Breast epithelium (tissue), 4 donors: ENCODE results near the gene KRT2. TPM values are rescaled to one million over a fixed set of nuclear protein-coding genes. Genes with fewer than 3 reads are reported as not detected.
"Not testable (repeated sequence)": the region's sequence is repeated elsewhere in the genome, so short reads cannot be mapped to it uniquely, and the experiment has no call there.

Experiments used
- DNase-seq, 2 donors: peaks; one replicate each; pipeline ENCODE4 v3.0.0-alpha.2; 2019; ENCODE audit warnings: low spot score in 2 of 2
- H3K27ac ChIP-seq, 2 donors: fragments of 200-600 bp; sonication (generic) in 1 of 2; one replicate each; pipeline ENCODE4 v1.5.1; 2016 to 2019; ENCODE audit warnings: mild to moderate bottlenecking in 1 of 2
- H3K27me3 ChIP-seq, 2 donors: fragments of 200-600 bp; sonication (generic) in 1 of 2; one replicate each; pipeline versions ENCODE4 v1.5.1 to v1.6.0; 2017 to 2019; ENCODE audit warnings: control low read depth in 1 of 2, mild to moderate bottlenecking in 1 of 2
- H3K36me3 ChIP-seq: fragments of 200-600 bp; one replicate; pipeline ENCODE4 v1.5.1; 2019
- H3K4me1 ChIP-seq, 2 donors: fragments of 200-600 bp; sonication (generic); one replicate each; pipeline ENCODE4 v1.5.1; 2016 to 2019; ENCODE audit warnings: control low read depth in 1 of 2
- H3K4me3 ChIP-seq, 3 donors: fragments of 200-600 bp; sonication (generic); 1 replicate in 2 of 3; 2 replicates in 1 of 3; pipeline ENCODE4 v1.5.1; 2016 to 2019; ENCODE audit warnings: mild to moderate bottlenecking in 3 of 3, moderate library complexity in 2 of 3
- H3K9me3 ChIP-seq, 2 donors: fragments of 200-600 bp; sonication (generic) in 1 of 2; one replicate each; pipeline ENCODE4 v1.5.1; 2016 to 2019; ENCODE audit warnings: control low read depth in 1 of 2
- POLR2A ChIP-seq: fragments of 450-650 bp; IDR thresholded peaks from one replicate; pipeline ENCODE4 v1.6.1; 2016; ENCODE audit warnings: antibody characterized with exemption, mild to moderate bottlenecking, moderate library complexity
- POLR2AphosphoS5 ChIP-seq, 3 donors: sonication (generic); formaldehyde crosslinking; IDR thresholded peaks; one replicate each; pipeline ENCODE4 v1.6.1; 2017; ENCODE audit warnings: antibody characterized with exemption in 3 of 3
- intact Hi-C: fragments of 100-400 bp; cut with DNase I; formaldehyde crosslinking; loops from one replicate; pipeline ENCODE4 v1.15.1; 2023; ENCODE audit warnings: low total_unique reads
- total RNA-seq, 3 donors: library from RNA; depleted of rRNA; stranded (reverse); fragments of >200 nt; gene quantifications; one replicate each; pipeline ENCODE4 v1.1.0, GENCODE V29; 2016
- TF ChIP-seq, protein P1 (sequence below), 3 donors: fragments of 450-650 bp; IDR thresholded peaks; one replicate each; pipeline ENCODE4 v1.5.1; 2016 to 2017; ENCODE audit warnings: antibody characterized with exemption in 3 of 3, mild to moderate bottlenecking in 3 of 3, moderate library complexity in 3 of 3

Gene KRT2
- total RNA-seq, 3 donors from 2014 or later: not detected

DNA sequence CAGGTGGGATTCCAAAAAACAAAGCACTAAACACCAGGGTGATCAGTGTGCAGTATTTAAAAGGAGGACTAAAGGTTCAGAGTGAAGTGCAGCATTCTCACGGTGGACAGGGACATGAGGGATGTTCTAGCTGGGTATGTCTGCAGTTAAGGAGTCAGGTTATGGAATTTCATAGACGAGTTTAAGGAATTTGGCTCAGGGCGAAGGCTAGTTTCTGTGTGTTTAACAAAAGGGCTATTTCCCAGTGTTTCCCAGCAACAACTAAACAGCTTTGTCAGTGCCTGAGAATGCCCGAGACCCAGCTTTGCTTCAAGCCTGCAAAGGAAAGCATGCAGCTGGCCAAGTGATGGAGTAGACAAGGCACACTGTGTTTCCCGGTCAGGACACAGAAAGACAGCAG lies 21.2 kb upstream of the KRT2 start:
- TF ChIP-seq POLR2A (no peak), POLR2AphosphoS5 (IDR thresholded peaks at IDR 0.05) (no peak)
- TF ChIP-seq, protein P1, sequence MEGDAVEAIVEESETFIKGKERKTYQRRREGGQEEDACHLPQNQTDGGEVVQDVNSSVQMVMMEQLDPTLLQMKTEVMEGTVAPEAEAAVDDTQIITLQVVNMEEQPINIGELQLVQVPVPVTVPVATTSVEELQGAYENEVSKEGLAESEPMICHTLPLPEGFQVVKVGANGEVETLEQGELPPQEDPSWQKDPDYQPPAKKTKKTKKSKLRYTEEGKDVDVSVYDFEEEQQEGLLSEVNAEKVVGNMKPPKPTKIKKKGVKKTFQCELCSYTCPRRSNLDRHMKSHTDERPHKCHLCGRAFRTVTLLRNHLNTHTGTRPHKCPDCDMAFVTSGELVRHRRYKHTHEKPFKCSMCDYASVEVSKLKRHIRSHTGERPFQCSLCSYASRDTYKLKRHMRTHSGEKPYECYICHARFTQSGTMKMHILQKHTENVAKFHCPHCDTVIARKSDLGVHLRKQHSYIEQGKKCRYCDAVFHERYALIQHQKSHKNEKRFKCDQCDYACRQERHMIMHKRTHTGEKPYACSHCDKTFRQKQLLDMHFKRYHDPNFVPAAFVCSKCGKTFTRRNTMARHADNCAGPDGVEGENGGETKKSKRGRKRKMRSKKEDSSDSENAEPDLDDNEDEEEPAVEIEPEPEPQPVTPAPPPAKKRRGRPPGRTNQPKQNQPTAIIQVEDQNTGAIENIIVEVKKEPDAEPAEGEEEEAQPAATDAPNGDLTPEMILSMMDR (IDR thresholded peaks at IDR 0.05): no peak
- intact Hi-C loops: no loop called here

DNA sequence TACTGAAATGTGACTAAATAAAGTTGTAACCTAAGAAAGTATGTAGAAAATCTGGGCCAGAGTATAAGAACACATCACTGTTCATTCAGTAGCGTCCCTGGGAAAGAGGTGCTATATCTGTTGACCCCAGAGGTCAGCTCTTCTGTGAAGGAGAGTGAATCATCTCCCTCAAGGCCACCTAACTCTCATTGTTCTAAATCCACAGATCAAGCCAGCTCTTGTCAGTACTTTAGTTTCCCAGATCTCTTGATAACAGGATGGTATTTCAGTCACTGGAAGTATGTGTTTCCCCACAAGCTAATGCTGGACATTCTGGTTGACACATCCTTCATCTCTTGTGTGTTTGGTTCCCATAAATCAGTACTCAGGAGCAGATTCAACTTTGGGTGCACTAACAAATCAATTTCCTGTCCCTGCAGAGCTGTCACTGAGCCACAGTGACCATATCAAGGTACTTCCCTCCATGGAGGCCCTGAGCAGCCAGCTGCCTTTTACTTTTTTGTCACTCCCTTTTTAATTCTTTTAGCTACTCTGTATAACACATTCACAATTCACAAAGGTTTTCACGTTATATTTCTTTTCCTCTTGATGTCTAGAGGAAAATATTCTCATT lies 20.4 kb upstream of the KRT2 start:
- intact Hi-C loops: no loop called here
- H3K9me3 ChIP-seq: no peaks in the 10 kb centered on the region
- DNase-seq: no peak
- H3K4me1 ChIP-seq: no peaks in the 10 kb centered on the region
- no peak overlapping the region for H3K27ac ChIP-seq
- no peaks in the 10 kb centered on the region for H3K36me3 ChIP-seq
- no peak overlapping the region for H3K4me3 ChIP-seq
- no peaks in the 10 kb centered on the region for H3K27me3 ChIP-seq
- TF ChIP-seq POLR2A: no peak
- TF ChIP-seq, protein P1 (IDR thresholded peaks at IDR 0.05): no peak
- no peak for TF ChIP-seq POLR2AphosphoS5 (IDR thresholded peaks at IDR 0.05)

More for the DNA sequence above, 21.2 kb upstream of the KRT2 start:
- H3K27me3 ChIP-seq: no peaks in the 10 kb centered on the region
- no peak overlapping the region for H3K4me3 ChIP-seq
- no peaks in the 10 kb centered on the region for H3K36me3 ChIP-seq
- peak overlapping the region in 1 of 2 donors; percentile 14 for H3K27ac ChIP-seq
- H3K9me3 ChIP-seq: no peaks in the 10 kb centered on the region
- no peaks in the 10 kb centered on the region for H3K4me1 ChIP-seq
- peak in 1 of 2 donors; percentile 39 for DNase-seq

DNA sequence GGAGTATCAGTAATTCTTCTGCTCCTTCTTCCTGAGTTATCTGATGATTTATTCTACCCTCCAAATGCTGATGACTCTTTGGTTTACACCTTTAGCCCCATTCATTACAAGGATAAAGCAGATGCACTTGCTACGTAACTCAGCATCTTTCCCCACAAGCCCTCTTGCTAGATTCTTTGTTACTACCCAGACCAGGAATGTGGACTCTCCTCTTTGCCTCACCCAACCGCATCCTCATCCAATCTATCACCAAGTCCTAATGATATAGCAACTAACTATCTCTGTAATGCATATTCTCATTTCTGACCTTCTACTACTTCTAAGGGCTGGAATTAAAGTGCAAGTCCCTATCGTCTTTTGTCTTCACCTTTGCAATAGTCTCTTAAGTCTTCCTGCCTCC lies 18.9 kb upstream of the KRT2 start:
- Histone ChIP-seq H3K4me3 (no peak overlapping the region), H3K36me3 (no peaks in the 10 kb centered on the region), H3K27me3 (no peaks in the 10 kb centered on the region), H3K4me1 (no peaks in the 10 kb centered on the region), H3K9me3 (no peaks in the 10 kb centered on the region), H3K27ac (no peak overlapping the region)
- TF ChIP-seq POLR2A (no peak), POLR2AphosphoS5 (IDR thresholded peaks at IDR 0.05) (no peak)
- TF ChIP-seq, protein P1 (IDR thresholded peaks at IDR 0.05): no peak
- intact Hi-C loops: no loop called here
- no peak for DNase-seq

DNA sequence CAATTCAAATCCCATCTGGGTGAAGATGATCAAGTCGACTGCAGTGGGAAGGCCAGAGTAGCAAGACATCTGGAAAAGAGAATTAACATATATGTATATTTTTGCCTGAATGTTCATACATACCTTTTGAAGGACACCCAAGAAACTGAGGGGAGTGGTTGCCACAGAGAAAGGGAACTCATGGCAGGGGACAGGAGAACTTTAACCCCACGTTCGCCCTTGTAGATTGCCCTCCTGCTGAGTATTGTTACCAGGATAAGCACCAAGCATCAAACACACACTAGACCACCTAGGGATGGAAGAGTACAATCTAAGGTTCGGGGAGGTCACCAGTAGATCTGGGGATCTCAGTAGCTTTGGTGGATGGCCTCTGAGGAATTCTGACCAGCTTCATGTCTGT lies 18.5 kb upstream of the KRT2 start:
- H3K27me3 ChIP-seq: no peaks in the 10 kb centered on the region
- intact Hi-C loops: no loop called here
- DNase-seq: no peak
- no peaks in the 10 kb centered on the region for H3K4me1 ChIP-seq
- no peak overlapping the region for H3K4me3 ChIP-seq
- no peaks in the 10 kb centered on the region for H3K36me3 ChIP-seq
- no peak for TF ChIP-seq POLR2AphosphoS5 (IDR thresholded peaks at IDR 0.05)
- H3K9me3 ChIP-seq: no peaks in the 10 kb centered on the region
- no peak overlapping the region for H3K27ac ChIP-seq

DNA sequence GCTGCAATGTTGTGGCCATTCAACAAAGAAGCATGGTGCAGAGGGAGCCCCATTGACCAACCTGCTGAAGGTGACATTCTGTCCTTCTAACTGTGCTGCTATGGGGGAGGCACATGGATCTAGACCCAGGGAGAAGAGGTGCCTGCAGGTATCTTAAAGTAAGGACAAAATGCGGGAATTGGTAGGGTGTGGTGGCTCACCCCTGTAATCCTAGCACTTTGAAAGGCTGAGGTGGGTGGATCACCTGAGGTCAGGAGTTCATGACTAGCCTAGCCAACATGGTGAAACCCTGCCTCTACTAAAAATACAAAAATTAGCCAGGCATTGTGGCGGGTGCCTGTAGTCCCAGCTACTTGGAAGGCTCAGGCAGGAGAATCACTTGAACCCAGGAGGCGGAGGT lies 17.9 kb upstream of the KRT2 start:
- H3K27ac ChIP-seq, DNase-seq, H3K4me3 ChIP-seq, intact Hi-C loops, H3K9me3 ChIP-seq, H3K4me1 ChIP-seq, H3K27me3 ChIP-seq, H3K36me3 ChIP-seq: not testable (repeated sequence)

DNA sequence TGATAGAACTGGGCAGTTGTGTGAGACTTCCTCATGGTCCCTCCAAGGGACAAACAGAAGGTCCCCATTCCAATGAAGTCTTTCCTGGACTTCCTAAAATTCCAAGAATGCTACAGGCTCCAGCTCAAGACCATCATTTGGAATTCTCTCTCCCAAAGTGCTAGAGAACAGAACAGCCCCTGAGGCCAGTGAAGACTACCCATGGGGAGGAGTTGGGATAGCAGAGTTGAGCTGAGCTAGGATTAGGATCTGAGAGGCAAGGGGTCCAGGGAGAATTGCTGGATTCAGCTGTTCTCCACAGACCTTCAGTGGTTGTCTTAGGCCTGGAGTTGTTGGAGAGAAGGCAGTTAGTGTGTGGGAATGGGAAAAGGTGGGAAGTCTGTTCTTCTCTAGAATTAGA lies 17.4 kb upstream of the KRT2 start:
- H3K36me3 ChIP-seq: no peaks in the 10 kb centered on the region
- intact Hi-C loops: no loop called here
- no peaks in the 10 kb centered on the region for H3K4me1 ChIP-seq
- no peak for DNase-seq
- no peak overlapping the region for H3K27ac ChIP-seq
- H3K27me3 ChIP-seq: no peaks in the 10 kb centered on the region
- TF ChIP-seq POLR2AphosphoS5 (IDR thresholded peaks at IDR 0.05) (no peak), POLR2A (no peak)
- TF ChIP-seq, protein P1 (IDR thresholded peaks at IDR 0.05): no peak
- no peak overlapping the region for H3K4me3 ChIP-seq
- no peaks in the 10 kb centered on the region for H3K9me3 ChIP-seq
